Endothelial cell of umbilical vein (primary cell): ENCODE data around the gene GLRX.

ENCODE experiments used
- CTCF ChIP-seq, 2 donors: IDR thresholded peaks; 1 replicate in 1 of 2; 2 replicates in 1 of 2; pipeline ENCODE4 v1.5.1; 2011; ENCODE audit warnings: low read length in 2 of 2, mild to moderate bottlenecking in 2 of 2, moderate library complexity in 2 of 2, control low read depth in 1 of 2, inconsistent platforms in 1 of 2, low read depth in 1 of 2; ENCODE audit not compliant: insufficient read depth in 1 of 2; ENCODE audit errors: extremely low read depth in 1 of 2
- EZH2 ChIP-seq: IDR thresholded peaks from 2 replicates; pipeline ENCODE4 v1.6.1; 2012; ENCODE audit warnings: borderline replicate concordance, low read depth, mild to moderate bottlenecking, moderate library complexity, low read length, inconsistent platforms; ENCODE audit not compliant: severe bottlenecking
- FOS ChIP-seq: IDR thresholded peaks from 2 replicates; pipeline ENCODE4 v1.6.1; 2011; ENCODE audit warnings: mild to moderate bottlenecking, low read length, moderate library complexity, borderline replicate concordance; ENCODE audit not compliant: insufficient read depth
- MYC ChIP-seq: IDR thresholded peaks from one replicate; pipeline ENCODE4 v1.6.1; 2011; ENCODE audit warnings: mild to moderate bottlenecking, low read depth, low read length
- POLR2AphosphoS5 ChIP-seq: IDR thresholded peaks from 2 replicates; pipeline ENCODE4 v1.6.1; 2012; ENCODE audit warnings: low read depth, mild to moderate bottlenecking, control low read depth, low read length, moderate library complexity; ENCODE audit not compliant: insufficient read depth

- TF ChIP-seq POLR2AphosphoS5 (no peak), CTCF (IDR thresholded peaks at IDR 0.05; ENCODE audit: extremely low read depth in 1 of 2, insufficient read depth in 1 of 2, low read depth in 1 of 2, low read length in 2 of 2) (no peak), EZH2 (no peak), MYC (no peak), FOS (no peak)
Observed at GRCh38 chr5:95801532-95801931, 21.0 kb downstream of the GLRX start.
